ENCODE data around the gene IST1. TPM values are rescaled to one million over a fixed set of nuclear protein-coding genes. Genes with fewer than 3 reads are reported as not detected.

IST1 gene
- total RNA-seq, 1 donor from 2014 or later = 267 TPM

DNA sequence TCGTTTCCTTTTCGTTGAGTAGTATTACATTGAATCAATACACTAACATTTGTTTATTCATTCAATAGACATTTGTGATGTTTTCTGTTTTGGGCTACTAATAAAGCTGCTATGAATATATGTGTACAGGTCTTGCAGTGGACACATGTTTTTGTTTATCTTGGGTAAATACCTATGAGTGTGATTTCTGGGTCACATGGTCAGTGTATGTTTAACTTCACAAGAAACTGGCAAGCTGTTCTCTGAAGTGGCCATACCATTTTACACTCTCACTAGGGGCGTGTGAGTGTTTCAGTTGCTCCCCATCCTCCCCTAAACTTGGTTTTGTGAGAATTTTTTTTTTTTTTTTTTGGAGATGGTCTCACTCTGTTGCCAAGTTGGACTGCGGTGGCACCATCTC, 69.9 kb downstream of the IST1 start:
- no peak for DNase-seq

DNA sequence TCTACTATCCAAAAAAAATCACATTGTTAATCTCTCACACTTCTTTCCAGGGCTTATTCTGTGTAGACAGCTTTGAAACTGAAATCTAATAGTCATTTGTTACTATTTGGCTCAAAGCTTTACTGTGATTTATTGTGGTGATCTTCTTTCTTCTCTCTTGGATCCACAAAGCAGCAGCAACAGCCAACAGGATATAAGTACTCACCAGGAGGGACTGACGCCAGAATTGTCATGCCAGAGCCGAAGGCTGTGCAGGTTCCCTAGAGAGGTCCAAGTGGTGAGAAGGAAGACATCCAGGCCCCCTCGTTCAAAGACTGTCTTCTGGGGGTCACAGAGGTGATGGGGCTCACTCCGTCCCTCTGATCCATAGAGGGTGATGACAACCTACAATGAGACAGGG, 71.6 kb downstream of the IST1 start:
- no peak for DNase-seq

DNA sequence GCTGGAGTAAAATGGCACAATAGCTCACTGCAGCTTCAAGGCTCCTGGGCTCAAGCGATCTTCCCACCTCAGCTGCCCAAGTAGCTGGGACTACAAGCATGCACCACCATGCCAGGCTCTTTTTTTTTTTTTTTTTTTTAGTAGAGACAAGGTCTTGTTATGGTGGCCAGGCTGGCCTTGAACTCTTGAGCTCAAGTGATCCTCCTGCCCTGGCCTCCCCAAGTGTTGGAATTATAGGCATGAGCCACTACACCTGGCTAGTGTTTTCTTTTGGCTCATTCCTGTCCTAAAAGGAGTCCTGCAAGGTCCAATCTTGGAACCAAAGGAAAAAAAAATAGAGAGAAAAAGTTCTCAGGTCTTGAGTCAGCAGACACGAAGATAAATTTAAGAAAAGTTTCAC, 74.0 kb downstream of the IST1 start:
- no peak for DNase-seq

DNA sequence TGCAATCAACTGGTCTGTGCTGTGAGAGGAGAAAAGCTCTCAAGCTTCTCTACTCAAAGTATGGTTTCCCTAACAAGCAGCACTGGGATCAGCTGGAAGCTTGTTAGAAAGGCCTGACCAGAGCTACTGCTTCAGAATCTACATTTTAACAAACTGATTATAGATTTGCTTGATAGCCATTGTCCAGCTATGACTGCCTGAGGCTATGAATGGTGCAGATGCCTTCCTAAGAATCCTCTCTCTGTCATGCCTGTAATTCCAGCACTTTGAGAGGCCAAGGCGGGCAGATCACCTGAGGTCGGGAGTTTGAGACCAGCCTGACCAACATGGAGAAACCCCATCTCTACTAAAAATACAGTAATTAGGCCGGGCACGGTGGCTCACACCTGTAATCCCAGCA, 76.2 kb downstream of the IST1 start:
- no peak for DNase-seq

DNA sequence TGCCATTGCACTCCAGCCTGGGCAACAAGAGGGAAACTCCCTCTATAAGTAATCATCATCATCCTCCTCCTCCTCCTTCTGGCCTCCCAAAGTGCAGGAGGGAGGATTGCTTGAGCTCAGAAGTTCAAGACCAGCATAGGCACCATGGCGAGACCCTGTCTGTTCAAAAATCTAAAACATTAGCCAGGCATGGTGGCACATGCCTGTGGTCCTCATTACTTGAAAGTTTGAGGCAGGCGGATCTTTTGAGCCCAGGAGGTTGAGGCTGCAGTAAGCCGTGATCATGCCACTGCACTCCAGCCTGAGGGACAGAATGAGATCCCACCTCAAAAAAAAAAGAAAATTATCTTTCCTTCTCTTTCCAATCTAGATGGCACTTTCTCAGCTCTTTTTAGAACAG, 77.0 kb downstream of the IST1 start:
- DNase-seq = no peak

DNA sequence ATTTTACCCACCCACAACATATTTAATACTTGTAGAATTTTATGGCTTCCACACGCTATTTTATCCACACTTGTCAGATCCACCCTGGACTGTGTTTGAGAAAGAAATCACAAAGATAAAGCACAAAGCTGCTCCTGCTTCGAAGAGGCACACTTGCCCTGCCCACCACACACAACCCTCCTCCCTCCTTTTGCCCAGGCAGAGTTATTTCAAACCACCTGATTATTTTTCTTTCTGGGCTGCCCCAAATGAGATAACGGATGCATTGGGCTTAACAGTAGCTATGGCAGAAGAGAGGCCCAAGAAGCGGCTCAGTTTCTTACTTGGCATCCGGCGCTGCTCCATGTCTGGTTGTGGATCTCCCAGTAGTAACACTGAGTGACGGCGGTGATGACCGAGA, 77.7 kb downstream of the IST1 start:
- no peak for DNase-seq

DNA sequence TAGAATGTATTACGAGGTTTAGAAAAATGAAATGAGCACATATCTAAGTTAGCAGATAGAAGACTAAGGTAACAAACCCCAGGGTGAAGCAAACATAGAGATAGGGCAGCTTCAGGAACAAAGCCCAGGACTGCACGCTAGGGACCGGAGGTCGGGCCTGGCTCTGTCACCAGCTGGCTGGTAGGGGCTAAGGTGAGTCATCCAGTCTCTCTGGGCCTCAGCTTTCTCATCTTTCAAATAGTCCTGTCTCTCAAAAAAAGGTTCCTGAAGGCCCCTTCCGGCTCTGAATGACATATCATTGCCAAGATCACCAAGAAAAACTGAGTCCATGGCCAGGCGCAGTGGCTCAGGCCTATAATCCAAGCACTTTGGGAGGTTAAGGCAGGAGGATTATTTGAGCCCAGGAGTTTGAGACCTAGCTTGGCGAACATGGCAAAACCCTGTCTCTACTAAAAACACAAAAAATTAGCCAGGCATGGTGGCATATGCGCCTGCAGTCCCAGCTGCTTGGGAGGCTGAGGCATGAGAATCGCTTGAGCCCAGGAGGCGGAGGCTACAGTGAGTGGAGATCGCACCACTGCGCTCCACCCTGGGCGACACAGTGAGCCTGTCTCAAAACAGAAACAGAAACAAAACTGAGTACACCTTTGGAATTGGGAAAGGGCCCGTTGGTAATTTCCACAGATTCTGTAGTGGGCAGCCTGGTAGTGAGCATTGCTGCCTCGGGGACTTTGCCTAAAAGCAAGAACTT, 78.9 kb downstream of the IST1 start:
- DNase-seq = no peak

Other genes with a start within 250 kb of the IST1 start
- 9.0 and 10.5 TPM in 2 replicates for gene PHLPP2, start 170.8 kb upstream of the IST1 start, total RNA-seq
- gene AP1G1, start 86.7 kb upstream of the IST1 start, total RNA-seq = 69.1 and 92.3 TPM in 2 replicates
- 16.2 and 24.9 TPM in 2 replicates for gene ATXN1L, start 49.6 kb upstream of the IST1 start, total RNA-seq
- gene ZNF821, start 11.3 kb upstream of the IST1 start, total RNA-seq = 5.6 and 6.8 TPM in 2 replicates
- under 0.01 TPM in 1 of 2 replicates, not detected in the other for gene PKD1L3, start 104.9 kb downstream of the IST1 start, total RNA-seq
- 3.4 and 4.6 TPM in 2 replicates for gene DHODH, start 113.2 kb downstream of the IST1 start, total RNA-seq
- gene HP, start 159.0 kb downstream of the IST1 start, total RNA-seq = 0.05 TPM in 1 of 2 replicates, not detected in the other
- gene HPR, start 167.7 kb downstream of the IST1 start, total RNA-seq = not detected in 2 replicates
- gene TXNL4B, start 198.1 kb downstream of the IST1 start, total RNA-seq = 10.6 and 14.5 TPM in 2 replicates
- 97.9 and 117 TPM in 2 replicates for gene DHX38, start 198.3 kb downstream of the IST1 start, total RNA-seq

Measured in dermis blood vessel endothelial cell (primary cell).